ENCODE measurements around the gene C20orf96.
"Not testable (repeated sequence)": the region's sequence is repeated elsewhere in the genome, so short reads cannot be mapped to it uniquely, and the experiment has no call there.

The C20orf96 gene, protein sequence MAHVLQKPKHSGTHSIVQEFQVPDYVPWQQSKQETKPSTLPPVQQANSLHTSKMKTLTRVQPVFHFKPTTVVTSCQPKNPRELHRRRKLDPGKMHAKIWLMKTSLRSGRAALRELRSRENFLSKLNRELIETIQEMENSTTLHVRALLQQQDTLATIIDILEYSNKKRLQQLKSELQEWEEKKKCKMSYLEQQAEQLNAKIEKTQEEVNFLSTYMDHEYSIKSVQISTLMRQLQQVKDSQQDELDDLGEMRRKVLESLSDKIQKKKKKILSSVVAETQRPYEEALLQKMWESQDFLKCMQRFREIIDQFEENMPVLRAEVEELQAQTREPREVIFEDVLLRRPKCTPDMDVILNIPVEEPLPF

DNA sequence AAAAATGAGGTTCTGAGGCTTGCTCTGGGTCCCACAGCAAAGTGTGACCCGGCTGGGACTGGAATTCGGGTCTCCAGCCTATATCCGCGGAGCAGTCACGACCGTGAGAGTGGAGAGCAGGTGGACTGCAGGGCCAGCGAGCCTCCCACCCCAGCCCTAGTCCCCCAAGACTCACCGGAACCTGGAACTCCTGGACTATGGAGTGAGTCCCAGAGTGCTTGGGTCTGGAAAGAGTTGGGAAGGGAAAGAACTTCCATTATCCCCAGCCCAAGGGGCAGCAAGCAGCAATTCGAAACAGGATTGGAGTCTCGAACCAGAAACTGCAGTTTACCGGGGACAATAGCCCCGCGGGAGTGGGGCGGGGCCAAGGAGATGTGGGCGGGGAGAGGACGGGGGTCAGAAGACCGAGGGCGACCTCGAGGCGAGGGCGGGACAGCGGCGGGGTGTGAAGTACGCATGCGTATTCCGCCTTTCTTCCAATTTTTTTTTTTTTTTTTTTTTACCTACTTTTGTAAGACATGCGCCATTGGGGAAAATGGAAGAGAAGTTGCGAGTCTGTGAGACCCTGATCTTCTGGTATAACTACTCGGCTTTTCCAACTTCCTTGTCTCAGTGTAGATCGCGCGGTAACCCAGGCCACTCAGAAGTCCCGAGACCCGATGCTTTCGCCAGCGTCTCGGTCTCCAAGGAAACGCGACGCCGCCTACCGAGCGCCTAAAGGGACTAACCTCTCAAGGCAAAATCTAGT, at the start of gene C20orf96:
TSS of gene C20orf96 (minus strand) at position 667 of the 748 bp plus-strand sequence. CDS start at position 527, 140 bp downstream.
- DNase-seq: peak; percentile 85

DNA sequence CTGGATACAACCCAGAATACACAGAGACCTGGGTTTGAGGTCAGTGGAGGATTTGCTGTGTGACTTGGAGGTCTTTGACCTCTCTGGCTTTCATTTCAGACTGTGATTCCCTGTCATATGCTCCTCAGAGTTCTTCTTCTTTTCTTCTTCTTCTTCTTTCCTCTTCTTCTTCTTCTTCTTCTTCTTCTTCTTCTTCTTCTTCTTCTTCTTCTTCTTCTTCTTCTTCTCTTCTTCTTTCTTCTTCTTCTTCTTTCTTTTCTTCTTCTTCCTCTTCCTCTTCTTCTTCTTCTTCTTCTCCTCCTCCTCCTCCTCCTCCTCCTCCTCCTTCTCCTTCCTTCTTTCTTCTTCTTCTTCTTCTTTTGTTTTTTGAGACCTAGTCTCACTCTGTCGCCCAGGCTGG, 45.5 kb upstream of the C20orf96 start:
- not testable (repeated sequence) for DNase-seq

DNA sequence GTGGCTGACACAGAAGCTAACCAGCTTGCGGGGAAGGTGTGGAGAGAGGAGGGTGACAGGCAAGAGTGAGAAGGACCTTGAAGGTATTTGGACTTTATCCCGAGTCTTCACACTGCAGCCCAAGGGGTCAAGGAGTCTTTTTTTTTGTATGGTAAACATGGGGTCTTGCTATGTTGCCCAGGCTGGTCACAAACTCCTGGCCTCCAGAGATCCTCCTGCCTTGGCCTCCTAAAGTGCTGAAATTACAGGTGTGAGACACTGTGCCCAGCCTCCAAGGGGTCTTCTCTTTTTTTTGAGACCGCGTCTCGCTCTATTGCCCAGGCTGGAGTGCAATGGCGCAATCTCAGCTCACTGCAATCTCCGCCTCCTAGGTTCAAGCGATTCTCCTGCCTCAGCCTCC, 44.0 kb upstream of the C20orf96 start:
- no peak for DNase-seq

DNA sequence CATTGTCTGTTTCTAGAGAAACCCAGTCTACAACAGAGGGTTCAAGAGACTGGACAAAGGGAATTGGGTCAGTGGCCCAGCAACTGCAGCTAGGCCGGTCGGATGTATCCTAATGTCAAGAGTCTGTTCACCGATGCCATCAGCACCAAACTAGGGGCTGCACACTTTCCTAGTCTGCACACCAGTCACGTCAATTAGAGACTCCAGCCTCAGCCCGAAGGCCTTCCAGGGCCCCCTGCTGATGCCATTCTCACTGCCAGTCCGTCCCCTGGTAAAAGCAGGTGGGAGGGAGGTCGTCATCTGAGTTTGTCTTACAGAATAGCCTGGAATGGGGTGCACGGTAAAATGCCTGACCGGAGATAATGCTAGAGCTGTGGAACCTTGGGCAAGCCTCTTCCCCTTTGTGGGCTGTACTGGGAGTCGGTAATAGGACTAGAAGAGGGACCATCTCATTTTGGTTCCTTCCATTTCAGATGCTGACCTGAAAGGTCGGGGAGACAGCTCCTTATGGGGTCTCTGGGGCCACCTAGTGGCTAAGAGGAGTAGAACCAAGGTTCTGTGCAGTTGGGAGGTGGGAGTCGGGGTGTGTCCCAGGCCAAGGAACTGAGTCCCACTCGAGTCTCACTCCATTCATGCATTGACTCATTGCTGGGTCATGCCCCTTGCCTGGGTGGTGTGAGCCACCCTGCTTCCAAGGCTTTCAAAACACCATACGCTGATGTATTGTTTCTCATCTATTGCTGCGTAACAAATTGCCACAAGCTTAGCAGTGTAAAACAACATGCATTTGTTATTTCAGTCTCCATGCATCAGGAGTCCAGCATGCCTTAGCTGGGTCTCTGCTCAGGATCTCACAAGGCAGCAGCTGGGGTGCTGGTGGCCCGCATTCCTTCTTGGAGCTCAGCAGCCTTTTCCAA, 39.9 kb upstream of the C20orf96 start:
- DNase-seq: peak; percentile 41

DNA sequence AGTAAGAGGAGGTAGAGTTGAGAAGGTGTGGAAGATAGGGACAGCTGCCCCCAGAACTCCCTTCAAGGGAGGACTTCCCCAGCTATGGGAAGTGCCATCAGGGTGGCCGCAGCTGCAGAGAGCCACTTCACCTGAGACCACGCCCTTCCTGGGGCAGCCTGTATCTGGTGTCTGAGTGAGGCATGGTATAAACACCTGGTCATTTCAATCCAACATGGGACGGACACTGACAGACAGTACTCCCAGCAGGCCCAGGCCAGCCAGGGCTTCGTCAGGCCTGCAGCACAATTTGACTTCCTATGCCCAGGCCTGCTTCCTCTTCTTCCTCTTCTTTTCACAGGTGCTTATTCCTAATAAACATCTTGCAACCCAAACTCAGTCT, 39.3 kb upstream of the C20orf96 start:
- no peak for DNase-seq

DNA sequence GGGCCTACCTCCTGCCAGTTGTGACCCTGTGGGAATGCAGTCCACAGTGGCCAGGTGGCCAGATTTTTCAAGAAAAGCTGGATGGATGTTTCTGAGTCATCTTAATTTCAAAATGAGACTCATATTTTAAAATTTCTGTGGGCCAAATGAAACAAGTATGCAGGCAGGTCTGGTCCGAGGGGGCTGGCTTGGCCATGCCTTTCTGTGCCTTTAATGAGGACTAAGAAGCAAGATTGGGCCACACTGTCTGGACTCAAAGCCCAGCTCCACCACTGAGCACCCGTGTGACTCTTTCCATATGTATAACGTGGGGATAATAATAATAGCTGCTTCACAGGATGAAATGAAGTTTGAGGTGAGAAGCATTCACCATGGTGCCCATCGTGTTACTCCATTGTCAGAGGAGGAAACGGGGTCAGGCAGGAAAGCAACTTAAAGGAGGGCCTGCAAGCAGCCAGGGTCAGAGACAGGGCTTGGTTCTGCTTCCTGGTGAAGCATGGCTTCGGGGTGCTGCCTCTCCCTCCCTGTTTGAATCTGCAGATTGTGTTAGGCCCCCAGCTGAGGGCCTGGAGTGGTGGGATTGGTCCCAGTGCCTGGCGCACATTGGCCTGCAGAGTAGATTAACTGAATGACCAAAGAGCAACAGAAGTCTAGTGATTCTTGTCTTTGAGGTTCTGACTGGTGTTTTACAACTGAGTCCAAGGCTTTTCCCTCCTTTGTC, 38.6 kb upstream of the C20orf96 start:
- no peak for DNase-seq

DNA sequence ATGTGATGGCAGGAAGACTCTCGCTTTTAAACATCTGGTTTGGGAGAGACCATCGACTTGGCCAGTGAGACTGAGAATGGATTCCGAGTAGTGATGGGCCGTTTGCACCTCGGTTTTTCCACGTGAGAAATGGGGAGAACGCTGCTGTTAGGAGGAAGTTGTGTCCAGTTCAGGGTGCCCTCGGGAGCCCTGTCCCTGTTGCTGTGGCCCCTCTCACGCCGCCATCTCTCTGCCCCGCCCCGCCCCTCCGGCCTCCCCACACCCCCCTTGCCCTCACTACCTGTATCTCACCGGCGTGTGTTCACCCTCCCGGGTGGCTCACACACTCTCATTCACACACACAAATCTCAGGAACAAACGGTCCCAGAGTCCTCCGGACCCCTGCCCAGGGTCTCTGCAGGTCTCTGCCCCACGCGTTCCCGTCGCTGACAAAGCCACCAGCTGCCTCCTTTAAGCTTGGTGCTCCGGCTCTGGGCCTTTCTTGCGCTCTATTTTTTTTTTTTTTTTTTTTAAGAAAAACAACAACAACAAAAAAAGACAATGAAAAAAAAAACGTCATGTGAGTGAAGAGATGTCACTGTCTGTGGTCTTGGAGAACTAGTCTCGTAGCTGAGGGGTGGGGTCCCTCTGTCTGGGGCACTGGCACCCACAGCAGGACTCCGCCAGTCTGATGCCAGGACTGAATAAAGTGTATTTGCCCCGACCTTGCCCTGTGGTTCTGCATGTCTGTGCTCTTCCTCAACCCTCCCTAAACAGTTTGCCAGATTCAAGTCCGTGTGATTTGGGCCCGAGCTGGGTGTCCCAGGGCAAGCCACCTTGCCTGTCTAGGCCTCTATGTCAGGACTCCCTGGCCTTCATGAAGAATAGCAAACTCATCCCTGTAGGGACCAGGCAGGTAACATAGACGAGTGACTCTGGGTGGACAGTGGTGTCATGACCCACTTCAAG, 37.8 kb upstream of the C20orf96 start:
- DNase-seq: no peak

DNA sequence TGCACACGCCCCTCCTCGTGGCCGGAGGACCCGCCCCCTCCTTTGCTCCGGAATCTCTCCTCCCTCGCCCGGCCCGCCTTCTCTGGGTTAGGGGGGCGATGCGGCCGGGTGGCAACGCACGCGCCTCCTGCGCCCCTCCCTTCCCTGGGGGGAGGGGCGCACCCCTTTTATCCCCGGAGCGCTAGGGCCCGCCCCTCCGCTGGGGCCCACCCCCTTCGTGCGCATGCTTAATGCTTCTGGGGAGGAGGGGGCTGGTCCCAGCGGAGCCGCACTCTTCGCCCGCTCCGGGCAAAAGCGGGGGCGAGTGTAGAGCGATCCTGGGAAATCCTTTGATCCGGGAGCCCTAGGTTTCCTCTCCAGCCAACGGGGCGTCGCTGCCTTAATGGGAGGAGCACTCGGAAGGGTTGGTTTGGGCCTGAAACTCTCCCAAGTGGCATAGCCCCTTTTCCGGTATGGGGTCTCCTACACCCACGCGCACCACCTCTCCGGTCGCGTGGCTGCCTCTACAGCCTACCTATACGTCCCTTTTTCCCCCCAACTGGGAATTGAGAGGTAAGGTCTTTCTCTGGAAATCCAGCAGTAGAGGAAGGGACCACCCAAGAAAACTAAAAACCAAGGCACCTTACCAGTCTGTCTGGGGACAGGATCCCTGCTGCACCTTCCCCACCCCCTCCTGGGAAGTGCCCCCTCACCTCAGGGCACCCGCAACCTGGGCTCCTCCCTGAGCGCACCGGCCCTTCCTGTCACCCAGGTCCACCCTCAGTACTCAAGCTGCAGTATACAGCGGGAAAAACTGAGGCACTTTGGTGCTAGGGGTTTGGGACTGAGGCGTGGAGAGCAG, 36.9 kb upstream of the C20orf96 start:
- DNase-seq: peak; percentile 72

DNA sequence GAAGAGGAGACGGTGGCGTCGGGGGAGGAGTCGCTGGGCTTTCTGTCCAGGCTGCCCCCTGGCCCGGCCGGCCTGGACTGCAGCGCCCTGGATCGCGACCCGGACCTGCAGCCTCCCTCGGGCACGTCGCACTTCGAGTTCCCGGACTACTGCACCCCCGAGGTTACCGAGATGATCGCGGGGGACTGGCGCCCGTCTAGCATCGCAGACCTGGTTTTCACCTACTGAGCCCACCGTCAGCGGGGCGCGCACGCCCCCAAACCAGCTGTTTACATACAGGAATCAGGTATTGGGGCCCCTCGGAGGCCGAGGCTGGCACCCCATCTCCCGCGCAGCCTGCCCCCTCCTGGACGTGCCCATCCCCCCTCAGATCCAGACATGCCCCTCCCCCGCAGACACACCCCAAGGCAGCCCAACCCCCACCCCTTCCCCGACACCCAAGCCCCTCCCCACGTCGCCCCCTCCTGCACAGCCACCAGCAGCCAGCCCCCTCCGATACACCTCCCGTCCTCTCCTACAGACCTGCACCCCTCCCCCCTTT, 36.2 kb upstream of the C20orf96 start:
- no peak for DNase-seq

DNA sequence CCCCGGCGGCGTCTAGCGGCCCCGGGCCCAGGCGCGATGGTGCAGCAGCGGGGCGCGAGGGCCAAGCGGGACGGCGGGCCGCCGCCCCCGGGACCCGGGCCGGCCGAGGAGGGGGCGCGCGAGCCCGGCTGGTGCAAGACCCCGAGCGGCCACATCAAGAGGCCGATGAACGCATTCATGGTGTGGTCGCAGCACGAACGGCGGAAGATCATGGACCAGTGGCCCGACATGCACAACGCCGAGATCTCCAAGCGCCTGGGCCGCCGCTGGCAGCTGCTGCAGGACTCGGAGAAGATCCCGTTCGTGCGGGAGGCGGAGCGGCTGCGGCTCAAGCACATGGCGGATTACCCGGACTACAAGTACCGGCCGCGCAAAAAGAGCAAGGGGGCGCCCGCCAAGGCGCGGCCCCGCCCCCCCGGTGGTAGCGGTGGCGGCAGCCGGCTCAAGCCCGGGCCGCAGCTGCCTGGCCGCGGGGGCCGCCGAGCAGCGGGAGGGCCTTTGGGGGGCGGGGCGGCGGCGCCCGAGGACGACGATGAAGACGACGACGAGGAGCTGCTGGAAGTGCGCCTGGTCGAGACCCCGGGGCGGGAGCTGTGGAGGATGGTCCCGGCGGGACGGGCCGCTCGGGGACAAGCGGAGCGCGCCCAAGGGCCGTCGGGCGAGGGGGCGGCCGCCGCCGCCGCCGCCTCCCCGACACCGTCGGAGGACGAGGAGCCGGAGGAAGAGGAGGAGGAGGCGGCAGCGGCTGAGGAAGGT, 35.5 kb upstream of the C20orf96 start:
- no peak for DNase-seq

DNA sequence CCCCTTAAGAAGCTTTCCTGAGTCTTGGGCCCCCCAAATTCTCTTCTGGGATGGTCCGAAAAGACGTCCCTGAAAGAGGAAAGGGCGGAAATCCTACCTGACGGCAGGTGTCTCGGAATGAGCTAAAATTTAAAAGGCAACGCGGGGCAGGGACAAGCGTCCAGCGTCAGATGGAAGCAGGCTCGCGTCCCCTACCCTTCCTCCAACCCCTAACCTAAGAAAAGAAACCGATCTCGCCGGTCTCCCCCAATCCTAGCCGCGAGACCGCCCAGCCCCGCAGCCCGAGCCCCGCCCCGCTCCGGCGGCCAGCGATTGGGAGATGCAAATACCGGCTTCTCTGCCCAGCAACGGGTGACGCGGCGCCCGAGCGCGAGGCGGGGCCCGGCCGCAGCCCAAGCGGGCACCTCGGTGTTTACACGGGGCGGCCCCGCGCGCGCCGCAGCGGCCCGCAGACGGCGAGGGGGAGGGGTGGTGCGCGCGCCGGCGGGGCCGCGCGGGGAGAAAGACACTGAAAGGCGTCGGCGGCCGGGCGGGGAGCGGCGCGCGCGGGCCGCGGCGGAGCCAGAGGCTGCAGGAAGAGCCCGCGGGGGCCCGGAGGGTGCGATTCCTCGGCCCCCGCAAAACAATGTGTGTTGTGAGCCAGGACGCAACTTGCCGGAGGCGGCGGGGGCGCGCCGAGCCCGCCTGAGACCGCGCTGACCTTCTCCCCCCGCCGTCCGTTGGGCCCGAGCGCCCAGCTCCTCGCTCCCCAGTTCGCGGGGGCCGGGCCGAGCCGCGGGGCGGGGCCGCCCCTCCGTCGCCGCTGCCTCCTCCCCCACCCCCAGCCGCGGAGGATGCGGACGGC, 34.7 kb upstream of the C20orf96 start, which contains the start of gene SOX12:
TSS of gene SOX12 (plus strand) at position 508 of the 844 bp plus-strand sequence. CDS start 373 bp downstream, outside the sequence.
- DNase-seq: peak; percentile 80

DNA sequence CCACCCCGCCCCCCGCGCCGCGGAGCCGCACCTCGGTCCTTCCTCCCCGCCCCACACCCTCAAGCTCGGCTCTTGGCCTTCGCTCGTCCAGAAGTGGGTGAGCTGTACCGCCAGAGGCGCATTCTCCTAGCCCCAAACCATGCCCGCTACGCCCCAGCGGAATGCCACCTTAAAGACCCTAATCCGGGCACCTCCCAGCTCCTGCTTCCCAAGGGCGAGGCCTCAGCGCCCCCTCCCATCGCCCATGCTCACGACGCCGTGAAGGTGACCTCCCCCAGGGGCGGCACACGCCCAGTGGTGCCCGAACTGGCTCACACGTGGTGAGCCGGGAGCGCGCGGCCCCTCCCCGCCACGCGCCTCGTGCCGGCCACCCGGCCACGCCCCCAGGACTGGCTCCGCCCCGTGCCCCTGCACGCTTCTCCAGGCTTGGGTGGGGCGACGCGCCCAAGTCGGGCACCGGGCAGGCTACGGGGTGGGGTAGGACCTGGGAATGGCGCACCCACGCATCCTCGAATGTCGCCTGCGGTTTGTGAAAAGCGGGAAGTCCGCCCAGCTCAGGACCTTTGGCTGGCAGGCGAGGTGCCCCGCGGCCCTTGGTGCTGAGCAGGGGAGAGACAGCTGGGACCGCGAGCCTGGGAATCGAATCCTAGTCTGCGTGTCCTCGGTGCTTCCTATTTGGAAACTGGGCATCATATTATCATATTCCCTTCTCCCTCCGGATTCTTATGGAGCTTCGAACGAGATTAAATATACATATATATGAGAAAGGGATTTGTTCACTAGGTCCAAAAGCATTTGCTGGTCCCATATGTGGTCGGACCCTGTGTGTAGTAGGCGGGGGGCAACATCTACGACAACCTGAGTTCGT, 33.9 kb upstream of the C20orf96 start:
- peak; percentile 79 for DNase-seq

DNA sequence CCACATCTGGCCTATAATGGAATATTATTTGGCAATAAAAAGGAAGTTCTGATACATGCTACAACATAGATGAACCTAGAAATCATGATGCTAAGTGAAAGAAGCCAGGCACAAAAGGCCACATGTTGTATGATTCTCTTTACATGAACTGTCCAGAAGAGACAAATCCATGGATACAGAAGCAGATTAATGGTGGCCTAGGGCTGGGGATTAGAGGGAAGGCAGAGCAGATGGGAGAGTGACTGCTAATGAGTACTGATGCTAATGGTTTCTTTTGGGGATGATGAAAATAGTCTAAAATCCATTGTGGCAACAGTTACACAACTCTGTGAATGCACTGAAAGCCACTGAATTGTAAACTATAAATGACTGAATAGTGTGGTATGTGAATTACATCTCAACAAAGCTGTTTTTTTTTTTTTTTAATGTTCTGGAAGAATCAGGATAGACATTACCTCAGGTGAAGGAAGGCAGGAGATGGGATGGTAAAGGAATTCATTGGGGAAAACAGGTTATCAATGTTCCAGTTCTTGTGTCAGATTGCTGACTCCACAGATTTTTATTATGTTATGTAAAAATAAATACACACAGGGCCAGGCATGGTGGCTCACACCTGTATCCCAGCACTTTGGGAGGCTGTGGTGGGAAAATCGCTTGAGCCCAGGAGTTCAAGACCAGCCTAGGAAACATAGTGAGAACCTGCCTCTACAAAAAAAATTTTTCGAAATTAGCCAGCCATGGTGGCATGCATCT, 25.9 kb upstream of the C20orf96 start:
- DNase-seq: no peak

DNA sequence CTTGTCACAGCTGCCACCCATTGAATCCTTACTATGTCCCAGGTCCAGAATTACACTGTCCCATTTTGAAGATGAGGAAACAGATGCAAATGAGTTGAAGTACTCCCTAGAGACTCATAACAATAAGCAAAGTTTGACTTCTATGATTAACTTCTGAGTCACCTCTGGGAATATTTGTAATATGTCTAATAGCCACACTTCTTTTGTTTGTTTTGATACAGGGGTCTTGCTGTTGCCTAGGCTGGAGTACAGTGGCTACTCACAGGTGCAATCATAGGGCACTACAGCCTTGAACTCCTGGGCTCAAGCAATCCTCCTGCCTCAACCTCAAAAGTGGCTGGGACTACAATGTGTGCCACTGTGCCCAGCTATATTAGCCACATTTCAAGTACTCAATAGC, 23.4 kb upstream of the C20orf96 start:
- no peak for DNase-seq

DNA sequence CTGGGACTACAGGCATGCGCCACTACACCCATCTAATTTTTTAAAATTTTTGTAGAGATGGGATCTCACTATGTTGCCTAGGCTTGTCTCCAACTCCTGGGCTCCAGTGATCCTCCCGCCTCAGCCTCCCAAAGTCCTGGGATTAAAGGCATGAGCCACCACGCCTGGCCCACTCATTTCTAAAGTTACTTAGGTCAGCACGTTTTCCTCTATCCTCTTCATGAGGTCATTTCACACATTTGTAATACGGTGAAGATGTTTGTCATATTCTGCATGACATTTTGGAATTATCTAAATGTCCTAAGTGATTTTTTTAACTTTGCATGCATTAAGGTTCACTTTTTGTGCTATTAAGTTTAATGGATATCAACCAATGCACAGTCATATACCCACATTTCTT, 22.9 kb upstream of the C20orf96 start:
- no peak for DNase-seq

DNA sequence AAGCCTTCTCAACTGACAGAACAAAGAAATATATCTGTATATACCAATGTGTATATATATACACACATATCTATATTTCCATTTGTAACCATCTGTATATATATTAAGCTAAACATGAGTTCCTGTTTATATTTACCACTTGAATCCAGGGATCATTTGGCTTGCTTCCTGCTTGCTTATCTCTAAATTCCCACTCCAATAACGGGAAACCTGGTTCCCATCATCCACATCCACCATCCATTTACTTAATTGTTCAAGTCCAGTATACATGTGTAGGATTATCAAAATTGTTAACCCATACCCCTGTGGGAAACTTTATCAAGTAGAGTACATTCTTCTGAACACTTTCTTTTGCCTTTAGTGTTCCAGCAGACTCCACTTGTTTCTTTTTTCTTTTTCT, 22.3 kb upstream of the C20orf96 start:
- DNase-seq: no peak
